ENCODE data around the gene ITGA3. TPM values are rescaled to one million over a fixed set of nuclear protein-coding genes. Genes with fewer than 3 reads are reported as not detected.

The ITGA3 gene
- total RNA-seq, 1 donor from 2014 or later: 289 TPM

GRCh38 chr17:50066995-50067394 is 11.1 kb downstream of the ITGA3 start:
- no peak for DNase-seq (ENCODE audit: low read depth)

- no peak for DNase-seq (ENCODE audit: low read depth)
These were observed 12.1 kb downstream of the ITGA3 start for GRCh38 chr17:50067996-50068395.

- no peak for DNase-seq (ENCODE audit: low read depth)
These were observed 15.2 kb downstream of the ITGA3 start for GRCh38 chr17:50070908-50071680.

- DNase-seq (ENCODE audit: low read depth): no peak
These were observed 15.8 kb downstream of the ITGA3 start for GRCh38 chr17:50071692-50072091.

GRCh38 chr17:50072130-50072529 is 16.2 kb downstream of the ITGA3 start:
- DNase-seq (ENCODE audit: low read depth): no peak

GRCh38 chr17:50072925-50073324 is 17.0 kb downstream of the ITGA3 start:
- DNase-seq (ENCODE audit: low read depth): no peak

GRCh38 chr17:50074227-50074626 is 18.3 kb downstream of the ITGA3 start:
- no peak for DNase-seq (ENCODE audit: low read depth)

- DNase-seq (ENCODE audit: low read depth): no peak
These were observed 19.6 kb downstream of the ITGA3 start for GRCh38 chr17:50075446-50076032.

- DNase-seq (ENCODE audit: low read depth): no peak
These were observed 20.3 kb downstream of the ITGA3 start for GRCh38 chr17:50076221-50076590.

GRCh38 chr17:50076591-50077235 is 20.8 kb downstream of the ITGA3 start:
- DNase-seq (ENCODE audit: low read depth): no peak

GRCh38 chr17:50078430-50078829 is 22.5 kb downstream of the ITGA3 start:
- DNase-seq (ENCODE audit: low read depth): no peak

GRCh38 chr17:50079334-50080095 is 23.6 kb downstream of the ITGA3 start:
- peak; percentile 86 for DNase-seq (ENCODE audit: low read depth)

GRCh38 chr17:50080096-50080480 is 24.2 kb downstream of the ITGA3 start:
- DNase-seq (ENCODE audit: low read depth): peak; percentile 14

GRCh38 chr17:50080827-50081226 is 24.9 kb downstream of the ITGA3 start:
- DNase-seq (ENCODE audit: low read depth): peak; percentile 96

- DNase-seq (ENCODE audit: low read depth): no peak
These were observed 25.8 kb downstream of the ITGA3 start for GRCh38 chr17:50081757-50082156.

- peak; percentile 69 for DNase-seq (ENCODE audit: low read depth)
These were observed 31.5 kb downstream of the ITGA3 start for GRCh38 chr17:50087246-50087911.

- no peak for DNase-seq (ENCODE audit: low read depth)
These were observed 32.0 kb downstream of the ITGA3 start for GRCh38 chr17:50087912-50088405.

- no peak for DNase-seq (ENCODE audit: low read depth)
These were observed 33.3 kb downstream of the ITGA3 start for GRCh38 chr17:50088952-50089825.

- no peak for DNase-seq (ENCODE audit: low read depth)
These were observed 34.2 kb downstream of the ITGA3 start for GRCh38 chr17:50090071-50090470.

All from myocyte (in vitro differentiated cells).